Measurements from ENCODE around the gene RARB. TPM values are rescaled to one million over a fixed set of nuclear protein-coding genes. Genes with fewer than 3 reads are reported as not detected.

Gene RARB
- total and polyA plus RNA-seq, 11 donors = 4.3 to 21.0 (median 16.3) TPM

DNA sequence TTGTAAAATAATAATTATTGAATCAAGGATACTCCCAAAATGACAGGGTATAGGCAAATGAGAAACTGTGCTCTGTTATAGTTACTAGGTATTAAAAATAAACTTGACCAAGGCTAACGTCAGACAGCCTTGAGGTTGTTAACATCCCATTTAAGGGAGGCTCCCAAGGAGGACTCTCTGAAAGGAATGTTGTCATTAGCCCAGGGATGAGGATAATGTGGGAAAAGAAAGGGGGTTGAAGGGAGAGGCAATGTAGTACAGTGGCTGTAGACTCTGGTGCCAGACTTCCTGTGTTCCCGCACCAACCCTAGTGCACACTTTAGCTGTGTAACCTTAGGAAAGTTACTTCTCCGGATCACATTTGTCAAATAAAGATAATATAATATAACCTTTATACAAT is 47.0 kb upstream of the RARB start:
- no peak for DNase-seq
- Histone ChIP-seq H3K27ac (no peak overlapping the region), H3K36me3 (no peaks in the 10 kb centered on the region), H3K27me3 (no peaks in the 10 kb centered on the region), H3K9me3 (no peaks in the 10 kb centered on the region), H3K4me3 (no peak overlapping the region), H3K4me1 (peaks cover 0 to 11% (median 0%) of the 10 kb centered on the region in 12 donors)
- TF ChIP-seq POLR2A (IDR thresholded peaks at IDR 0.05) = no peak
- intact Hi-C loops (cut with DNase I) = no loop called here
- ATAC-seq = no peak
- 56 to 65% (median 60%) methylated on average over 3 of the region's 3 CpGs for WGBS, 4 donors

DNA sequence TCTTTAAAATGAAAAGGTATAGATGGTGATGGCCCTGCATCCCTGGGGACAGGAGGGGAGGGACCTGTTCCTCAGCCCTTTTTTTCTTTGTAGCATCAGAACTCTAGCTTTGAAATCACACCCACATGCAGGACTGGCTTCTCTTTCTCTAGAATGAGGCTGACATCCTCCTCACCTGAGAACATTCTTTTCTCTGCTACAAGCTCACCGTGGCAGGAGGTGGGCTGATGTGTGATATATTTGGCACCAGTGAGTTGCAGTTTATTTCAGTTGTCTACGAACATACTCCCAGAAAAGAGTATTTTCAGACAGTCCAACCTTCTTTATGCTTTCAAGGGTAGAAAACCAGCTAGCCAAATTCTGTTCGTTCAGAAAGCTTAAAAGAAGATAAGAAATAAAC is 43.6 kb upstream of the RARB start:
- no peak for TF ChIP-seq POLR2A (IDR thresholded peaks at IDR 0.05)
- TF ChIP-seq, protein P1, sequence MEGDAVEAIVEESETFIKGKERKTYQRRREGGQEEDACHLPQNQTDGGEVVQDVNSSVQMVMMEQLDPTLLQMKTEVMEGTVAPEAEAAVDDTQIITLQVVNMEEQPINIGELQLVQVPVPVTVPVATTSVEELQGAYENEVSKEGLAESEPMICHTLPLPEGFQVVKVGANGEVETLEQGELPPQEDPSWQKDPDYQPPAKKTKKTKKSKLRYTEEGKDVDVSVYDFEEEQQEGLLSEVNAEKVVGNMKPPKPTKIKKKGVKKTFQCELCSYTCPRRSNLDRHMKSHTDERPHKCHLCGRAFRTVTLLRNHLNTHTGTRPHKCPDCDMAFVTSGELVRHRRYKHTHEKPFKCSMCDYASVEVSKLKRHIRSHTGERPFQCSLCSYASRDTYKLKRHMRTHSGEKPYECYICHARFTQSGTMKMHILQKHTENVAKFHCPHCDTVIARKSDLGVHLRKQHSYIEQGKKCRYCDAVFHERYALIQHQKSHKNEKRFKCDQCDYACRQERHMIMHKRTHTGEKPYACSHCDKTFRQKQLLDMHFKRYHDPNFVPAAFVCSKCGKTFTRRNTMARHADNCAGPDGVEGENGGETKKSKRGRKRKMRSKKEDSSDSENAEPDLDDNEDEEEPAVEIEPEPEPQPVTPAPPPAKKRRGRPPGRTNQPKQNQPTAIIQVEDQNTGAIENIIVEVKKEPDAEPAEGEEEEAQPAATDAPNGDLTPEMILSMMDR (IDR thresholded peaks at IDR 0.05) = no peak
- no peak for ATAC-seq
- WGBS, 4 donors = 74 to 82% (median 78%) methylated on average over 3 of the region's 3 CpGs
- intact Hi-C loops (cut with DNase I) = no loop called here
- Histone ChIP-seq H3K36me3 (no peaks in the 10 kb centered on the region), H3K27ac (no peak overlapping the region), H3K4me3 (no peak overlapping the region), H3K4me1 (peaks cover 0 to 17% (median 0%) of the 10 kb centered on the region in 12 donors), H3K27me3 (no peaks in the 10 kb centered on the region), H3K9me3 (no peaks in the 10 kb centered on the region)
- DNase-seq = no peak

DNA sequence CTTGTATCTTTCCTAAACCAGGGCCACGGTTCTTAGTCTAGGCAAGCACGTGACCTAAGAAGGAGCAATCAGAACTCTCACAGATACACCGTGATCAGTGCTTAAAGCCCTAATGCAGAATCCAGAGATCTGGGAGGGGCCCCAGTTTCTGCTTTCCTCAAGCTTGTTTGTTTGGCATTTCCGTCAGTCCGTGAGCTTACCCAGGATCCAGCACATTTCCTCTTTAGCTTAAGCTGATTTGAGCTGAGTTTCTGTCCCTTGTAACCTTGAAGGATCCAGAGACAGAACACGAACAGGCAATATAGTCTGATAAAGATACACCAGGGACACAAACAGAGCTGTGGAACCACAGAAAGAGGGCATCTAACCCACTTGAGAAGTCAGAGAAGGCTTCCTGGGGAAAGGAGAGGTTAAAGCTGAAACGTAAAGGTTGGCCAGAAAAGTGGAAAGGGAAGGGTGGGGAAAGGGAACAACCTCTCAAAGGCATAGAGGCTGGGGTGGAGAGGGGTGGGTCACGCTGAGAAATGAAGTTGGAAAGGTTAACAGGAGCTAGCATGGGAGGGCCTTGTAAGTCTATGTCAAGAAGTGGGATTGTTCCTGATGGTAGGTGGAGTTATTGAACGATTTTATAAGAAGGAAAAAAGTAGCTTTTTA is 42.1 kb upstream of the RARB start:
- Histone ChIP-seq H3K9me3 (peaks cover 0 to 2% (median 0%) of the 10 kb centered on the region in 12 donors), H3K36me3 (no peaks in the 10 kb centered on the region), H3K4me1 (peaks cover 0 to 9% (median 0%) of the 10 kb centered on the region in 12 donors), H3K27me3 (no peaks in the 10 kb centered on the region), H3K27ac (peak overlapping the region in 10 of 12 donors; percentile 32 to 78 (median 50)), H3K4me3 (no peak overlapping the region)
- DNase-seq (peak in 2 of 5 donors; percentile 8 to 22), ATAC-seq (peak; percentile 58 to 83 (median 64))
- TF ChIP-seq, protein P1 (IDR thresholded peaks at IDR 0.05) = no peak
- TF ChIP-seq POLR2A (IDR thresholded peaks at IDR 0.05) = no peak
- 41 to 56% (median 45%) methylated on average over 9 of the region's 9 CpGs for WGBS, 4 donors
- intact Hi-C loops (cut with DNase I) = no loop called here

DNA sequence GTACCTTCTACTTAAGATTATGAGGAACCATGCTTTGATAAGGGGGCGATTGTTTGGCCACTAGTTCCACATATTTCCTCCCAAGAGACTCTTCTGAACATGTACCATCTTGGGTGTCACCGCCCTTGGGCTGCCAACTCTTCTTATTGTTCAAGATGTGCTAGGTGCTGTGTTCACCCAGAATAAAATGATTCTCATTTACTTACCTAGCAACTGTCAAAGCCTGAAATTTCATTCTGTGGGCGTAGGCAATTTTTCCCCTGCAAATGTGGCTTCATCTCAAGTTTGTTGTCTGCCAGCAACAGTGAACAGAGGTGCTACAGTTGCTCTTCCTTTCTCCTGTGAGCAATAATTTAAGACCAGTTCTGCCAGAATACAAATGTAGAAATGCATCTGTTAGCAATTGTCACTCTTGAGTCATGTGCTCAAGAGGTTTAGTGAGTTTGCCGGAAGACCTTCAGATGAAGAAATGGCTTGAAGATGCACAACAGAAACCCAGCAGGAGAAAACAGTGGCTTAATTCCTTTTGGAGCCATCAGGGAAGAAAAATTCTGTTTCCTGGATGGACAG is 41.3 kb upstream of the RARB start:
- intact Hi-C loops (cut with DNase I) = no loop called here
- DNase-seq (no peak), ATAC-seq (no peak)
- Histone ChIP-seq H3K4me3 (no peak overlapping the region), H3K36me3 (no peaks in the 10 kb centered on the region), H3K27ac (peak overlapping the region in 8 of 12 donors; percentile 32 to 78 (median 50)), H3K27me3 (no peaks in the 10 kb centered on the region), H3K9me3 (peaks cover 0 to 4% (median 0%) of the 10 kb centered on the region in 12 donors), H3K4me1 (peaks cover 0 to 8% (median 0%) of the 10 kb centered on the region in 12 donors)
- TF ChIP-seq, protein P1 (IDR thresholded peaks at IDR 0.05) = no peak
- TF ChIP-seq POLR2A (IDR thresholded peaks at IDR 0.05) = no peak
- WGBS, 4 donors = 83 to 92% (median 90%) methylated on average over 4 of the region's 4 CpGs
